GM19463 (cell line): ENCODE data around the gene GPATCH3.
"Not testable (repeated sequence)": the region's sequence is repeated elsewhere in the genome, so short reads cannot be mapped to it uniquely, and the experiment has no call there.

Experiments used
- ATAC-seq: cut with Tn5 transposase; IDR thresholded peaks from one replicate; pipeline ENCODE4 v1.9.1; 2021; ENCODE audit warnings: mild to moderate bottlenecking, moderate library complexity; ENCODE audit not compliant: unreplicated experiment

The GPATCH3 gene

DNA sequence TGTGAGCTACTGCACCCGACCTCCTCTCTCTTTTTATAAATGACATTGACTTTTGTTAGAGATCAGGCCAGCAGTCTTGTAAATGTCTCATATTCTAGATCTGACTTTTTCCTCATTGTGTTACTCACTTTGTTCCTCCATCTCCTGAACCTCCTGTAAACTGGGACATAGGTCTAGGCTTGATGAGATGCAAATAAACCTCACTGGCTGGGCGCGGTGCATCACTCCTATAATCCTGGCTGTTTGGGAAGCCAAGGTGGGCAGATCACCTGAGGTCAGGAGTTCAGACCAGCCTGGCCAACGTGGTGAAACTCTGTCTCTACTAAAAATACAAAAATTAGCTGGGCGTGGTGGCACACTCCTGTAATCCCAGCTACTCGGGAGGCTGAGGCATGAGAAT lies 52.4 kb downstream of the GPATCH3 start:
- ATAC-seq, result not testable (repeated sequence)

DNA sequence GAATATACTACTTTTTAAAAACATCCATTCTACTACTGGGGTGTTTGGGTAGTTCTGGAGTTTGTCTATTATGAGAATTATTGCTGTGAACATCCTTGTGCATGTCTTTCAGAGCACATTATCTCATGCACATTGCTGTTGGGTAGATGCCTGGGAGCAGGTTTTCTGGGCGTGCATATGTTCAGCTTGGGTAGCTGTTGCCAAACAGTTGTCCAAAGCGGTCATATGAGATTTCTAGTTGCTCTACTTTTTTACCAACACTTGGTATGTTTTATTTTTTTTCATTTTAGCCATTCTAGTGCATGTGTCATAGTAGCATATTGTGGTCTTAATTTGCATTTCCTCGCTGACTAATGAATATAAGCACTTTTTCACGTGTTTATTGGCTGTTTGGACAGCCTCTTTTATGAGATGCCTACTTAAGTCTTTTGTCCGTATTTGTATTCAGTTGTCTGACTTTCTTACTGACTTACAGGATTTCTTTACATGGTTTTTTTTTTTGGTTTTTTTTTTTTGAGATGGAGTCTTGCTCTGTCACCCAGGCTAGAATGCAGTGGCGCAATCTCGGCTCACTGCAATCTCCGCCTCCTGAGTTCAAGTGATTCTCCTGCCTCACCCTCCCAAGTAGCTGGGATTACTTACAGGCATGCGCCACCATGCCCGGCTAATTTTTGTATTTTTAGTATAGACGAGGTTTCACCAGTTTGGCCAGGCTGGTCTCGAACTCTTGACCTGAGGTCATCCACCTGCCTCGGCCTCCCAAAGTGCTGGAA lies 55.7 kb downstream of the GPATCH3 start:
- no peak for ATAC-seq
